HG03045 (cell line): ENCODE measurements around the gene DYNC1I1.

Experiments used
- ATAC-seq: cut with Tn5 transposase; IDR thresholded peaks from one replicate; pipeline ENCODE4 v1.9.1; 2021; ENCODE audit warnings: mild to moderate bottlenecking, moderate library complexity; ENCODE audit not compliant: unreplicated experiment

The DYNC1I1 gene

DNA sequence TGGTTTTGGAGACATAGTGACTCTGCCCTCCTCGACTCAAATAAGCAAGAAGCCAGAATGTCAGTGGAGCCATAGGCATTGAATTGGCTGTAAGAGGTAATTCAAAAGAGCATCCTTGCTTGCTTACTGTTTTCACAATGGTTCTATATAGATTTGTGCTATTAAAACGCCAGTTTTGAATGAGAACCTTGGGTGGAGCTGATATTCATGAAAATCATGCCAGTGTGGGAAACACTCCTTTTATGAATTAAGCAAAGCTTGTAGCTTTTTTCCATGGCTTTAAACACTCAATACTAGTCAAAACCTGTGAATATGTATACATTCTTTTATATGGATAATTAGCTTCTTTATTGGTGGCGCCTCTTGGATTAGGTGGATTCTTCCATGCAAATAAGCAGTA, 297.0 kb downstream of the DYNC1I1 start:
- ATAC-seq = no peak

DNA sequence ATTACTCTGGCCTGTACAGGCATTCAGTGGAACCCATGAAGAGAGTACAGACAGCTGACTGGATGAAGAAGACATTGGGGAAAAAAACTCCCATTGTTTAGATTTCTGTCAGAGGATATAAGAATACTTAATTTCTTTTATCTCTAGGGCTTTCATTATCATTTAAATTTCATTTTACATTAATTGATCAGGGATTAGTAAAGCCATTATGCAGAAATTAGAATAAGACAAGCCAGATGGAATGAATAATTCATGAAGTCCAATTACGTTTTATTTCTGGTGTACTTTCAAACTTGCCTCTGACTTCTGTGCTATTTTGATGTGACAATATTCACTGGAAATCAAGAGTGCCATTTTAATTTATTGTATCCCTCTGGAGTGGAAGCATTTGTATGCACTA, 302.5 kb downstream of the DYNC1I1 start:
- no peak for ATAC-seq

DNA sequence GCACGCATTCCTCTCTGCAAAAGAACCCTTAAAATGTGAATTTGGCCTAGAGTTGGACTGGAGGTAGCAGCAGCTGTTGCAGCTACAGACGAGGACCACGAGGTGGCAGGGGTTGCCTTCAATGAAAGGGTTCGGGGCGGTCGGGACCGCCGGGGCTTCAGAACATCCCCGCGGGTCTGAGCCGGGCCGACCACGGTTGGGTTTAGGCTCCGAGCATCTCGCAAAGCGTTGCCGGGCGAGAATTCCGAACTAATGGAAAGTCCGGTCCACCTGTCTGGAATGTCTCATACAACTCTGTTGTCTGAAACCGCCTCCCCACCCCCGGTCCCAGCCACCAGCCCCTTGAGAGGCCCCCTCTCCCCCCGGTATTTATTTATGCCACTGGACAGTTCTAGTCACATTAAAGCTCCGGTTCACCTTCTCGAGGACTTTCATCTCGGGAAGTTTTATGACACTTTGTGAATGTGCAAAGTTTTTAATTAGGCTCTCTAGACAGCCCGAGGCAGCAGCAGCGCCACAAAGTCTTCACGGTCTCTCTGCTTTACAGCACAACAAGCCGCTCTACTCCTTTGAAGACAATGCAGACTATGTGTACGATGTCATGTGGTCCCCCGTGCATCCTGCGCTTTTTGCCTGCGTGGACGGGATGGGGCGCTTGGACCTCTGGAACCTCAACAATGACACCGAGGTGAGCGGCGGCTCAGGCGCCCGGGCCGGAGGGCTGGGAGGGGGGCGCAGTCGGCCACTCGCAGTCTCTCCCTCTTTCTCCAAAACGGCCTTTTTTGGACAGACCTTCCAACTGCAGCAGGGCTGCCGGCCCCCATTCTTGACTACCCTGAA, 303.4 kb downstream of the DYNC1I1 start:
- ATAC-seq = peak; percentile 89

DNA sequence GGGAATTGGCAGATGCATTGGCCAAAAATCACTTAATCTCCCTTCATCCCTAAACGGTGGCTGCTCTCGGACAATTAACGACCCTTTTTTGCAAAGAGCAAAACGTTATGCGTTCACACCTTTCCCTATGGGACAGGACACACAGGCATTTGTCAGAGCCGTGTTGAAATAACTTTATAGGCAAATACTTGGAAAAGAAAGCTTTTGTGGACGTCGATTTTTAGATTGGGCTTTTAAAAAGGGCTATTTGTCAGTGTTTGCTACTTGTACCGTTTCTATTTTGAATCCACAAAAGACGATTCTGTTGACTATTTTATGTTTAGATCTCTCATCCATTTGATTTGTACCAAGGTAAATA, 304.0 kb downstream of the DYNC1I1 start:
- no peak for ATAC-seq

DNA sequence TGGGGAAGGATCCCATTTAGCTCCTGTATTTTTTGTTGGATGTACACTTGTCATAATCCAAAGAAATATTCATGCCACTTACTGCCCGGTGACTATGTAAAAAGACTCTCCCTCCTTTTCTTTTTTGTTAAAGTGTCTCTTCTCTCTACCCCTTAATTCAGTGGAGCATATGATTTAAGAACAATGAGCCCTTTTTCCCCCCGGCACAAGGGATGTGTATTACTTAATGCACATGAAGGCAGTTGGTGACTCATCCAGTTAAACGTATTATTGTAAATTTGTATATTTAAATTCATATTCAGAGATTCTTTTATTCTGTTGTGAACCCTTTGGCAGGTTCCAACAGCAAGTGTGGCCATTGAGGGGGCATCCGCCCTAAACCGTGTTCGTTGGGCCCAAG, 307.7 kb downstream of the DYNC1I1 start:
- ATAC-seq = no peak

DNA sequence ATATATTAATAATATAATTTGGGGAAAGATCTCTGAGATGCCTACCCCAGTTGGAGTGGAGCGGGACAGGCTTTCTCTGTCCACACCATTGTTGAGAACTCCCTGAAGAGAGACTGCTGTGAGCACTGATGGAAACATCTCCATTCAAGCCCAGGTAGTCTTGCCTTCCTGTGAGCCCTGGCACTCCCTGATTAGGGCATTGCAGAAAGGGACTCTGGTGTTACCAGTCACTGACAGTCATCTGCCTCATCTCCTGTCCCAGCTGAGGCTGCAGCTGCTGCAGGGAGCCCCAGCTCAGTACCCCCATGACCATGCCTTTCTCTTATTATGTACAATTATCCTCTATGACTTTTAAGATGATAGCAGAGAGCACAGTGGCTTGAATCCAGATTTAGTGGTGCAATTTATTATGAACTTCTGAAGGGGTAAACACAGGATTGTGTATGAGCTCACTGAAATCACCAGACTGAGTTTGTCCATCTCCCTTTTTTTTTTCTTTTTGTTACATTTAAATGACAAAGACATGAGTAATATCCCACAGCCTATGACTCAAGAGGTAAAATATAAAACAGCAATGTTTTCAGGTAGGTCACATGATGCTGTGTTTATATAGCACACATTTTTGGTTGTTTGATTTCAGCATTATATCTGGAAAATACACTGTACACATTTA, 312.7 kb downstream of the DYNC1I1 start:
- no peak for ATAC-seq

DNA sequence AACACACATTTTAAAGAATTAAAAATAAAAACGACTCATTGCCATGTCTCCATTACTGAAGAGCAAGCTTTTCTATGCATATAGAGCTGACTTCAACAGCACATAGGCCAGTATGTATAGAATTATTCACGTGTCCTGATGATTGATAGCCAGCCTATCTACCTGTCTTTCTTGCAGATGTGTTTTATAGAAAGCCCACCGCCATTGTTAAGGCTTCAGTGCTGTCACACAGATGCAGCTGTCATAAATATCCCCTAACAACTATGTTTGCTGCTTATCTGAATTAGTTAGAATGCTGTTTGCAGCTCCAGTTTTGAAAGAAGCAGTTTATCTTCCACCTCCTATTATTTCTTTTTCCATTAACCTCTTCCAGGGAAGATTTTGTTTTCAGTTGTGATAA, 313.6 kb downstream of the DYNC1I1 start:
- ATAC-seq = no peak

DNA sequence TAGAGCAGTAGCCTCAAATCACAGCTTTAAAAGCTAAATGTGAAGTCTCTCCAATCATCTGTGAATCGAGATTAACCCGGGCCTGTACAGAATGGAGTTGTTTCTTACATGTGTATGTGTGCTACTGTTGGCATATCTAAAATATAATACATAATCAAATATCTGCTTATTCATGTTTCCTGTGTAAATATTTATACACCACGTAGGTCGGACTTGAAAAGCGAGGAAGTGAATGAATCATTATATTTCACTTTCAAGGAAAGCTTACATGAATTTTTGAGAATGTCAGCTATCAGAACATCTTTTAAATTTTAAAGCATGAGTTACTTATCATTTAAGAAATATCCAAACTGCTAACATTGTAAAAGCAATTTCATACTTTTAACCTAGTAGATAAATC, 316.2 kb downstream of the DYNC1I1 start:
- no peak for ATAC-seq

DNA sequence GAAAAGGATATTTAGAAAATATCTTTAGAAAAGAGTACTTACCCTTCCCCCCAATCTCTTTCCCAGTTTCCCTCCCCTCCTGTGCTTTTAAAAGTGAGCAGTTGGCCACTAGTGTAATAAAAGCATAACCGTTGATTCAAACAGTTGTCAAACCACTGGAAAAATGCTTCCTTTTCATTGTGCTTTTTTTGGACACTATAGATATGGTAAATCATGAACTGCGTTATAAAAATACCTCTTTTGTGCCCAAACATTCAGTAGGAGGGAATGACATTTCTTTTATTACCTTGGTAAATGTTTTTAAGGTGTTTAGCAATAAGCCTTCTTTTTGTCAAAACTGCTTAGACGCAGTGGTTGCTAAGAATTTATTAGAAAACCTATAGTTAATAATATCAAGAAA, 317.2 kb downstream of the DYNC1I1 start:
- ATAC-seq = no peak

DNA sequence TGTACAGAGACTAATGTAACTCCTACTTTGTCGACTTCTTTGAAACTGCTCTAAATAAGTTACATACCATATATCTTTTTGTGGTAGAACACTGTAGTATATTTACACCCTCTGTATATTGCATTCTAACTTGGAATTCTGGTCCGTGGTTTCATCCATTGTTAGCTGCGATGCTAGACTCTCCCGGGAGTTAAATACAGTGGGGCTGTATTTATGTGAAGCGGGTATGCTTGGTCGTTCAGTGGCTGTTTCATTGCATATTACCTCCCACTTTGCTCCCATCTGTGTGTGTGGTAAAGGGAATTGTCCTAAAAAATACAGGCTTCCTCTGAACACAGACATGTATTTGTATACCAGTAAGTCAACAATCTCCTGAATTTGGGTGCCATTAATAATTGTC, 318.4 kb downstream of the DYNC1I1 start:
- no peak for ATAC-seq

DNA sequence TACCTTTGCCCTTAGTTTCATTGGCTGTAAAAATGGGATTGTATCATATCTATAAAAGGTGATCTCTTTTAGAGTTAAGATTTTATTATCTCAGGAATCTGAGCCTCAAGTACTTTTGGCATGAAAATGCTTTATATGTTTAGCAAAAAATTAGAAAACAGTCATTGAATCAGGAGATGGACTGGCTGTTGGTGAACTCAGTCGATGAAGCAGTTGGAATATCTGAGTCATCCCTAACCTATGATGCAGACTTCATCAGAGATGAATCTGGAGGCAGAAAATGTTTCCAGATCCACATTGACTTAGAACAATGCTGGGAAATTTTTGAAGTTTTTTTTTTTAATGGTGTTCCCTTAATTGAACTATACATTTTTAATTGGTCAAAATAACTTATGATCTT, 321.1 kb downstream of the DYNC1I1 start:
- no peak for ATAC-seq

DNA sequence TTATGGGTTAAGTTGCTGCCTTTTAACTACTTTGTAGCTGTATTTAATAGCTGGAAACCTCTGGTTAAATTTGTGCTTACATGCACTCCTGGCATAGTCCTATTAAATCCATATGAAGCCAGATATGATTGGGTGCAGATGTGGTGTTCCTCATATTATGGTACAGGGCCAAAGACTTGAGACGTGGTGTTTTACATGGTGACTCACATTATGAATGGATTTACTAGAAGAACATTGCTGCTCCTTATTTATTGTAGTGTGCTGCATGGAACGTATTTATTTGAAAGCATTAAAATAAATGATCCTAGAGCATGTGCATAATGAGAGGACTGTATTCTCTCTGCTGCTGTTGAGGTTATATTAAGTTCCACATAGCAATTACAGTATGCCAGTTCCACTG, 325.5 kb downstream of the DYNC1I1 start:
- ATAC-seq = no peak

DNA sequence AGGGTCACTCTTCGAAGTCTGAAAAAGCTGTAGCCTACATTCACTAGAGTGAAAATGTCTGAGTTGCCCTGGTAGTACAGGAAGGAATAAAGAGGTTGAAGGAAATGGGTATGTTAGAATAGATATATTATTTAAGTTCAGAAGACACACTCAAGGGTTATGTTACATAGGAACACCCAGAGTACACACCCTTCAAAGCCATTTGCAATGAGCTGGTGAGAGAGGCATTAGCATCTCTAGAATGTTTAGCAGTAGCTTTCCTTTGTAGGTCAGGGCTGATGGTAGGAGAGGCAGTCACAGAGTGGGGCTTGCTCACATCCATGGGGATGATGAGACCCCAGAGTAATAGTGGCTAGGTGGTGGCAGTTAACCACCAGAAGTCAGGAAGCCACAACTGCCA, 328.4 kb downstream of the DYNC1I1 start:
- no peak for ATAC-seq

DNA sequence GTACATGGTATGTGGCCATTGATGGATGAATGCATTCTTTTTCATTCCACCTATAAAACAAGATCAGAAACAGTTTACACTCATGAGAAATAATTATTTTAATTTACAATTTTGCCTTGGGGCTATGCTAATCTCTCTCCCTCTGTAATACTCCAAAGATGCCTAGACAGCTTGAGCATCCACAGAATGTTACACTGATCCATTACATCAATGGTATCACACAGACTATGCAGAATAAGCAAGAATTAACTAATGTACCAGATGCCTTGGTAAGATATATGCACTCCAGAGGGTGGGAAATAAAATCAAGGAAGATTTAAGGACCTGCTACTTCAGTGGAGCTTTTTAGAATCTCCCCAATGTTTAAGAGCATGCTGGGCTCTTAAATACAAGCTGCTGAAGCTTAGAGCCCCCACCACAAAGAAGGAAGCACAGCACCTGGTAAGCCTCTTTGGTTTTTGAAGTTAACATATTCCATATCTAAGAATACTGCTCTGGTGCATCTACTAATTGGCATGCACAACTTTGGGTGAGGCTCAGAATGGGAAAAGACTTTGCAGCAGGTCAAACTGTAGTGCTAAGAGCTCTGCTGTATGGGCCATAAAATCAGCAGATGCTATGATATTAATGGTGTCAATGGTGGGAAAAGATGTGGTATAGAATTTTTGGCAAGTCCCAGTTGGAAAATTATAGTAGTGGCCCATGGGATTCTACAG, 329.9 kb downstream of the DYNC1I1 start:
- ATAC-seq = no peak

DNA sequence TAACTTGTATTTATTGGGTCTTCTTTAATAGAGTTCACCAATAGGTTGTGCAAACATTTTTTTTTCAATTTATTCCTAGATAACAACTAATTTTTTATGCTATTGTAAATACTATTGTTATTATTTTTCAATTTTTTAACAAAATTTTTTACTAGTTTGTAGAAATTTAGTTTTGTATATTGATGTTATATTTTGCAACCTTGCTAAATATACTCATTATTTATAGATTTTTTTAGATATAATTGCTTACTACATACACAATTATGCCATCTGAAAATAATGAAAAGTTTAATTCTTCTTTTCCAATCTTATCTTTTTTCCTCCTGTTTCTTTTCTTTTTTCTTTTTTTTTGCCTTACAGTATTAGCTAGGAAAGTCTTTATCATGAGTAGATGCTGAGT, 332.6 kb downstream of the DYNC1I1 start:
- ATAC-seq = no peak

DNA sequence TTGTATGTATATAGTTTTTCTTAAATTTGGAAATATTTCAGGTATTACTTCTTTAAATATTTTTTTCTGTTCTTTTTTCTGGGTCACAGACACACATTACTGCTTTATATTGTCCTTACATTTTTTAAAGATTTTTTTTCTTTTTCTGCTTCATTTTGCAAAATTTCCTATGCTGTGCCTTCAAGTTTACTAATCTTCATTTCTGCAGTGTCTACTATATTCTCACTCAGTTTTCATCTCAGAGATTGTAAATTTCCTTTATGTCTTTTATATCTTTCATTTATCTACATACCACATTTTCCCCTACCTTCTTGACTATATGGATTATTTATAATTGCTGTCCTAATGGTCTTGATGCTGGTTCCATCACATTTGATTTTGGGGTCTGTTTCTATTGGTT, 339.1 kb downstream of the DYNC1I1 start:
- no peak for ATAC-seq

DNA sequence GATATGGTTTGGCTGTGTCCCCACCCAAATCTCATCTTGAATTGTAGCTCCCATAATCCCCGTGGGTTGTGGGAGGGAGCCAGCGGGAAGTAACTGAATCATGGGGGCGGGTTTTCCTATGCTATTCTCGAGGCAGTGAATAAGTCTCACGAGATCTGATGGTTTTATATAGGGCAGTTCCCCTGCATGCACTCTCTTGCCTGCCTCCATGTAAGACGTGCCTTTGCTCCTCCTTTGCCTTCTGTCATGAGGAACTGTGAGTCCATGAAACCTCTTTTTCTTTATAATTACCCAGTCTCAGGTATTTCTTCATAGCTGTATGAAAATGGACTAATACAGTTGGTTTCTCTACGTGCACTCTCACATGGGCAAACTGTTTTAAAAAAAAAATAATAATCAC, 341.8 kb downstream of the DYNC1I1 start:
- ATAC-seq = no peak

DNA sequence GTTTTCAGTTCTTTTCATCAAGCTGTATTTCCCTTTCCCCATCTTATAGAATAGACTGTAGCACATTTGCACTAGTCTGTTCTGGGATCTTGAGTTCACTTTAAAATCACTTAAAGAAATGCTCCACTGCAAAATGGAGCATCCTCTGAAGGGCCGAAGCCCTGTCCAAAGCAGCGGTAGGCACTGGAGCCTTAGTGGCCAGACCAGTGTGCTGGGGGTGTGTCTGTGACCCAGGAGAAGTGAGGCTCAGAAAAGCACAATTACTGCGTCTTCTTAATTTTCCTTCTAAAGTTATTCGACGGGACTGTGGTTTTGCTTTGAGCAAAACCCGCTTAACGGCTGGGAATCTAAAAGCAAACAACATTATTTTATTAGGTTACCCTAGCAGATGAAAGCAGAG, 343.8 kb downstream of the DYNC1I1 start:
- ATAC-seq = no peak

DNA sequence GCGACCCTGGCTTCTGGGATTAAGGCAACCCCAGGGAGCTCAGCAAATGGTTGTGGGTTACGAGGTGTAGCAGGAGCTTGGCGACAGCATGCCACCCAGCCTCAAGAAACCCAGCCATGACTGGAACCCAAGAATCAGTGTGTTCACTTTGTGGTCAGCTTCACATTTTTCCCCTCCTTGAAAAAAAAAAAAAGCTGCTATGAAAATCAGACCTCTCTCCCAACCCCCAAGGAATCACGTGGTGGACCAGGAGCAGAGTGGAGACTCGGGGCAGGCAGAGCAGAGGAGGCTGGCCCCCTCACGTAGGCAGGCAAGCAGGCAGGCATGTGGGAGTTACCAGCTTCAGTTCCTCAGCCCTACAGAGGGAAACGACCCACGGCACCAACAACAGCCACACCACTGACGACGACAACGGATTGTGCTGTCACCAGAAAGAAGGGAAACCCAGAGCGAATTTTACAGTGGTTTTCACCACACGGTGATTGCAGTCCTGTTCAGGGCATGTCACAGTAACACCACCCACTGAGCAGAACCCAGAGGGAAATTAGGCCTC, 346.2 kb downstream of the DYNC1I1 start:
- no peak for ATAC-seq

DNA sequence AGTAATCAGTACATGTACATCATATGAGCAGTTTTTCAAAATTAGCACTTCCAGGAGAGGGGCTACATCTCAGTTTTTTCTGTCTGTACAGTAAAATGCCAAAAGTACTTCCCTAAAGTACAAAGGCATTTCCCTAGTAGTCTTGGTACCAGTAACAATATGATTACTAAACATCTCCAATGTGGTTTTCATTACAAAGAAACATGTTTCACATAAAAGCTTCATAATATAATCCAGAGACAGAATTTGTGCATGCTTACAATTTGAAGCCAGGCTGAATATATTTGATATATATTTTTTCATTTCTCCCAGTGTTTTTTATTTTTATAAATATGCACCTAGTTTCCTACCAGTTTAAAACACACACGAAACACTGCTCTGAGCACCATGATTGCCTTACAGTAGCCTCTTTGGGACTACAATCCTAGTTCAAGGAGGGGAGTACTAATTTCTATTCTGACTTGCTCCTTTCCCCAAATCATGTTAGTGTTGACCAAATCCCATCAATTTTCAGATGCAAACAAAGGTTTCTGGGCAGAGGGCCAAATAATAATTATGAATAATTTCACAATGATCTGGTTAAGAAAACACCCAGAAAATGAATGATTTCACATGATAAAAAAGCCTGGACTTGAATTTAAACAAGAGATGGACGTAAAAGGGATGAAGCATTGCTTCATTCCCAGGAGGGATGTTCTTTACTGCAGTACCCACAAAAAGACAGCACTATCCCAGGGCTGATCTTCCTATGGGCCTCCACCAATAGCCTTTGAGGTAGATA, 348.3 kb downstream of the DYNC1I1 start:
- no peak for ATAC-seq

DNA sequence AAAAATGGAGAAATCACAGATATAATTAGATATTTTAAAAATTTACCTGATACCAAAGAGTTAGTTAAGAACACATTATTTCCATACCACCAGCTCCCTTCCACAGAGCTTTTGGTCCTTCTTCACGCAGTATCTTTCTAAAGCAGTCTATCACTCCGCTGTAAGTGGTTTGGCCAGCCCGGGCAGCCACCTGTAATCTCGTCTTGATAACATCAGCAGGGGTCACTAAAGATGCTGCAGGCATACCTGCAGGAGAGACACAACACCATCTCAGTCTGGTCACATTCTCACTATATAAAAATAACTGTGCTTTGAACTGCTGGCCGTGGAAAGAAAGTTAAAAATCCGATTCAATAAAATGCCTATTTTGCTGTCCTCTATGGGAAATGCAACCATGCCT, 349.4 kb downstream of the DYNC1I1 start:
- no peak for ATAC-seq
